ENCODE data around the gene HNRNPK. TPM values are rescaled to one million over a fixed set of nuclear protein-coding genes. Genes with fewer than 3 reads are reported as not detected.
A peak's percentile ranks its signal among the peaks of the same experiment; 100 is the strongest.

The HNRNPK gene
- total and polyA plus RNA-seq, 2 of the 13 experiments (the other 11 are each of a cell fraction or from before 2014, with no cell fraction given) = 321 to 712 TPM

DNA sequence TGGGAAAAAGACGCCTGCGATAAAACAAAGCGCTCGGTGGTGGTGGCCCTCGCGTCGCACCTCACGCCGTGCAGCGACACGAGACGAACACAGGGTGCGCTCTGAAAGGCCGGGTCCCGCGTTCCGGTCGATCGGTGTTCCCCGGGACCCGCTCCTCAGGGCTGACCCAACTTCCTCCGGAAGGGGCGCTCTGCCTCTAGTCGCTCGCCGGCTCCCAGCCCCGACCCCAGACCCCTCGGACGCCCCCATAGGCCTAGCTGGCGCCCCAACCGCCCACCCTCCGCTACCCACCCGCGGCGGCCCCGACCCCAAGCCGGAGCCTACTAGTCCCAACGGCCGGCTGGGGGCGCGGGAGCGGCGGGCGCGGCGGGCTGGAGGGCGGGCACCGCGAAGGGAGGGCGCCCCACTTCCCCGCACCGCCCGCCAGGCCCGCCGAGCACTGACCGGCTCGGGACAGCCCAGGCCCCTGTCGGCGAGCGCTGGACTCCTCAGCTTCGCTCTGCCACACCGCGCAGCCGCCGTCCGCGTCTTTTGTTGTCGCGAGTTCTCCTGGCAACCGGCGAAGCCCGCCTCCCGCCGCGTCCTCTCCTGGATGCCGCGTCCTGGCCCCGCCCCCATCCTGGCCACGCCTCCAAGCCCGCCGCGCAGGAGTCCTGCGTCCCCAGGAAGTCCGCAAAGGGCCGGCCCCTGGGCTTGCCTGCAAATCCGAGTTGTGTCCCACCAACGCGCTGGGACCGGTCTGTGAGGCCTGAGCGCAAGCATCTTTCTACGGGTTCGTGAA lies 58.9 kb downstream of the HNRNPK start, which contains the start of gene KIF27 (continued):
- TF ChIP-seq, protein P1, sequence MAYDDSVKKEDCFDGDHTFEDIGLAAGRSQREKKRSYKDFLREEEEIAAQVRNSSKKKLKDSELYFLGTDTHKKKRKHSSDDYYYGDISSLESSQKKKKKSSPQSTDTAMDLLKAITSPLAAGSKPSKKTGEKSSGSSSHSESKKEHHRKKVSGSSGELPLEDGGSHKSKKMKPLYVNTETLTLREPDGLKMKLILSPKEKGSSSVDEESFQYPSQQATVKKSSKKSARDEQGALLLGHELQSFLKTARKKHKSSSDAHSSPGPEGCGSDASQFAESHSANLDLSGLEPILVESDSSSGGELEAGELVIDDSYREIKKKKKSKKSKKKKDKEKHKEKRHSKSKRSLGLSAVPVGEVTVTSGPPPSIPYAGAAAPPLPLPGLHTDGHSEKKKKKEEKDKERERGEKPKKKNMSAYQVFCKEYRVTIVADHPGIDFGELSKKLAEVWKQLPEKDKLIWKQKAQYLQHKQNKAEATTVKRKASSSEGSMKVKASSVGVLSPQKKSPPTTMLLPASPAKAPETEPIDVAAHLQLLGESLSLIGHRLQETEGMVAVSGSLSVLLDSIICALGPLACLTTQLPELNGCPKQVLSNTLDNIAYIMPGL (CRISPR knock-in tag; IDR thresholded peaks at IDR 0.05; ENCODE audit: borderline replicate concordance in 1 of 2, low read depth in 1 of 2) = peak; percentile 76 to 80; a peak in 2 of 4 replicates
- TF ChIP-seq TEAD2 (CRISPR knock-in tag; IDR thresholded peaks at IDR 0.05) = peak; percentile 74; the same call in 1 of the 2 replicates
- peak; percentile 61; the same call in 1 of the 2 replicates for TF ChIP-seq ZNF768 (CRISPR knock-in tag; IDR thresholded peaks at IDR 0.05)
- TF ChIP-seq HMGA1 (CRISPR knock-in tag; conservative IDR thresholded peaks at IDR 0.05) = no peak
- no peak for TF ChIP-seq JUNB (CRISPR knock-in tag; IDR thresholded peaks at IDR 0.05; ENCODE audit: borderline replicate concordance)
- TF ChIP-seq ZNF503 (CRISPR knock-in tag; IDR thresholded peaks at IDR 0.05) = peak; percentile 44; the same call in 1 of the 2 replicates
- TF ChIP-seq PHF21A (CRISPR knock-in tag; IDR thresholded peaks at IDR 0.05) = peak; percentile 44
- TF ChIP-seq DZIP1 (CRISPR knock-in tag; IDR thresholded peaks at IDR 0.05) = 0 out of 2 replicates have a peak, but pooled peaks have one; percentile 26
- TF ChIP-seq CHD2 (IDR thresholded peaks at IDR 0.05; ENCODE audit: low read depth, low read length) = no peak
- no peak; a peak in 1 of 4 replicates for TF ChIP-seq EP300 (IDR thresholded peaks at IDR 0.05; ENCODE audit: low read depth in 2 of 2, low read length in 2 of 2)
- TF ChIP-seq EP300 (CRISPR knock-in tag; IDR thresholded peaks at IDR 0.05; ENCODE audit: borderline replicate concordance) = no peak
- TF ChIP-seq IKZF4 (CRISPR knock-in tag; IDR thresholded peaks at IDR 0.05; ENCODE audit: borderline replicate concordance, low read depth, not compliant biosample characterization) = peak; percentile 65
- TF ChIP-seq ASH2L (IDR thresholded peaks at IDR 0.05; ENCODE audit: insufficient read length, low read depth, low read length) = peak; percentile 73
- TF ChIP-seq ZNF101 (CRISPR knock-in tag; IDR thresholded peaks at IDR 0.05; ENCODE audit: borderline replicate concordance, low read depth) = no peak

Measured in HepG2 (cell line).